CD1c-positive myeloid dendritic cell (primary cell): Measurements from ENCODE around the gene HYDIN.
A peak's percentile ranks its signal among the peaks of the same experiment; 100 is the strongest.

ENCODE experiments used
- DNase-seq: peaks from one replicate; pipeline ENCODE4 v3.0.0-alpha.2; 2016; ENCODE audit errors: extremely low spot score

The HYDIN gene

GRCh38 chr16:70789595-70790447 lies 440.7 kb downstream of the HYDIN start:
- DNase-seq: no peak

DNA sequence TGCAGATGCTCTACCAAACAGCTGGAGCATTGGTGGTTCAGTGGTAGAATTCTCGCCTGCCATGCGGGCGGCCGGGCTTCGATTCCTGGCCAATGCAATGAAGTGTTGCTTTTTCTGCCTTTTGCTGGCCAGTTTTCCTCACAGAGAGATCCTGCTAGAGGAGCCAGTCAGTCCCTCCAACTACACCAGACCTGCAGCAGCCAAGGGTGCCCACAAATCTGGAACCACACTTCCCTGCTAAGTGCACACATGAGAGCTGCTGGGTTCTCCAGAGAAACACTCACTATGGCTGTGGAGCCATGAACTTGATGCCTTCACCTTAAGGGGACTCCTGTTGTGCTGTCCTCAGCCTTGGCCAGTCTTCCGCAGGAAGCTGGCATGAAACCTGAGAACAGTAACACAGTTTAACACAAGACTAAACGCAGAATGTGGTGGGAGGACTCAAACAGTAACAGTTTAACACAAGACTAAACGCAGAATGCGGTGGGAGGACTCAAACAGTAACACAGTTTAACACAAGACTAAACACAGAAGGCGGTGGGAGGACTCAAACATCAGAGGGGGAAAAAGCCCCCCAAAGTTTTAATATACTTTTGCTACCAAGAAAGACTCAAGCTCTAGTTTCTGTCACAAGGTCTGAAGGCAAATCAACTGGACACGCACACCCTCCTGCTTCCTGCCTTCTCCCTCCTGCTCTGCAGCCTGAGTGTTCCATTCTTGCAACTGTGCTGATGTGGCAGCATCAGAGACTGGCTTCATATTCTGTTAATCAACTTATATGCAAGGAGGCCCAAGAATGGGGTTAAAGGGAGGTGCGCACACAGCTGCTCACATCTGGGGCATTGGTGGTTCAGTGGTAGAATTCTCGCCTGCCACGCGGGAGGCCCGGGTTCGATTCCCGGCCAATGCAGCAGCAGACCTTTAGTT lies 441.6 kb downstream of the HYDIN start:
- DNase-seq: no peak

DNA sequence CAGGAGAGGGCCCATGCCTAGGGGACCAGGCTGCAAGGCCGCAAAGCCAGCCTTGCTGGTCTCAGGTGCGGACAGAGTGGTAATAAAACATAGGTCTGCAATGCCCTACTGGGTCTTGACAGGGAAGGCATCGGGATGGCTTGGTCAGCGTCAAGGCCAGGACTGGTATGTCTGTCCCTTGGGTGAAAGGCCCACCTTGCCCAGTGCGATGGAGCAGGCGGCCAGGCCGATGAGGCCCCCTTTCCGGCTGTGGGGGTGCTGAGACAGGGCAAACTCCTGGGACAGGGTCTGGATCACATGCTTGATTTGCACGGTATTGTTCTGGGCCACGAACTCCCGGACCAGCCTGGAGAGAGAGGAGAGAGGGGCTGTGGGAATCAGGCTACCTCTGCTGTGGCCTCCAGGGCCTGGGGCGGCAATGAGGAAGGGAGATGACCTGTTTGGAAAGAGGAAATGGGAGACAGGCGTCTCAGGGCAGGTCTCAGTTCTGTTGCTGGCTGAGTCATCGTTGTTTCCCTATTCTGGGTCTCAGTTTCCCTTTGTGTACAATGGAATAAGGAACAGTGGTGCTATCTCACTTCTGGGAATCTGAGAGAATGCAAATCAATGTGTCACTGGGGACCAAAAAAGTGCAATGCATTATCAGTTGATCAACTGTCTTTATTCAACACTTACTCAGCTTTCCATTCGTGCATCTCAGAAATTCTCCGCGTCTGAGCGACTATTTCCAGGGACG lies 444.3 kb downstream of the HYDIN start:
- DNase-seq: peak; percentile 68

DNA sequence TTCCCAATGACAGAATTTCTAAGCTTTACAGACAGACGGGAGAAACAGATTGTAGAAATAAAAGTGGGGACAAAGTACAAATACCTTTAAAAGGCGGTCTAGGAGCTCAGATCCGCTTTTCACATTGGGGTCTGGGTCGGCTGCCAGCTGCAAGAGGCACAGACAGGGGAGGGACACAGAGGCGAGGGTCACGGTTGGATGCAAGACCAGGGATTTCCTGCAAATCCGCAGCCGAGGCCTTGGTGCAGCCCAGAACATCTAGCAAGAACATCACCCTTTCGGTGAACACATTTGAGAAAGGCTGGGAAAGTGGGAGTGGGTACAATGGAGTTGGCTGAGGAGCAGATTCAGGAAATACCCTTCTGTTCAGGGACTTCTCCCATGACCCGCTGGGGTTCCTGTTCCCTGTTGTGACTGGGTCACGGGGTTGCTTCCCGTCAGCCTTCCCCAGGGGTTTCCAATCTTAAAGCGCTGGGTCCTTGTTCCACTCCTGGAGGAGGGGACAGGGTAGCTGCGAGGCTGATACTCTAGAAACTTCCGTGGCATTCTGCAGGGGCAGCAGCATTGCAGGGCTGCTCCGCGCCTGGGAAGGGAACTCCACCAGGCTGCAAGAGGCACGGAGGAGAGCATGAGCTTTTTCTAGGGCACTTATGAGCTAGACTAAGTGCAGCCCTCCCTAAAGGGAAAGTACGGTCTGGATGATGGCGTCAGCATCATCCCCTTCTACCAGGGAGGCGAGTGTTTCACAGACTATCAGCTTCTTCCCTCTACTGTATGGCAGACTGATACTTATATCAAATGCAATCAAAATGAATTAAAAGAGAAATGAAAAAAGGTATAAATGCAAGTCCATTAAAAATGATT lies 445.6 kb downstream of the HYDIN start:
- DNase-seq: peak; percentile 52

DNA sequence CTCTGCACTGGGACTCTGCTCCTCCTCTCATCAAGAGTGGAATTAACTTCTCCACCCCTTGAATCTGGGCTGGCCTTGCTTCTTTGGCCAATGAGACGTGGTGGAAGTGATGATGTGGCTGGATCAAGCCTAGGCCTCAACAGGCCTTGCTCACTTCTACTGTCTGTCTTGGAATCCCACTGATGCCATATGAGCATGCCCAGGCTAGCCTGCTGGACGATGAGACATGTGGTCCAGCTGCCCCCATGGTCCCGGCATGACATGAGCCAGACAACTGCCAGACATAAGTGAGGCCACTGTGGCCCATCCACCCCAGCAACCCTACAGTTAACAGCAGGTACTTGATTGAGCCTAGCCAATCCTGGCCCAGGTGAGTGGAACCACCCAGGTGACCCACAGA lies 448.3 kb downstream of the HYDIN start:
- DNase-seq: no peak

GRCh38 chr16:70781800-70782199 lies 448.7 kb downstream of the HYDIN start:
- DNase-seq: no peak

- DNase-seq: no peak
These were observed 450.0 kb downstream of the HYDIN start for GRCh38 chr16:70780546-70780945.

GRCh38 chr16:70779361-70779760 lies 451.2 kb downstream of the HYDIN start:
- no peak for DNase-seq

DNA sequence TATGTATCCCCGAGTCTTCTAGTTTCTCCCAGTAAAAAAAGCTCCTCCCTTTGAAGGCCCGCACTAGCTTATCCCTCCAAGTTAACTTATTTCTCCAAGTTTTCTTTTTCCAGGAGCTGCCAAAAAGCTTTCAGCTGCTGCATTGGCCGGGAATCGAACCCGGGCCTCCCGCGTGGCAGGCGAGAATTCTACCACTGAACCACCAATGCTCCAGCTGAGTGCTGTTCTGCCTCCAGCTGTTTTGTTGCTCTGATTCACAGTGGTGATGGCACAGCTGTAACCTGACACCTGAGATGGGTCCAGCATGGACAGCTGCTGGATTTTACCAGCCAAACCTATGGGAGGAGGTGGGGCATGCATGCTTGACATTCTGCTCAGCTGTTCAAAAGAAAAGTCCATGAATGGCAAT lies 451.6 kb downstream of the HYDIN start:
- no peak for DNase-seq

- DNase-seq: no peak
These were observed 452.5 kb downstream of the HYDIN start for GRCh38 chr16:70777973-70778406.

- no peak for DNase-seq
These were observed 453.0 kb downstream of the HYDIN start for GRCh38 chr16:70777496-70777895.

- DNase-seq: no peak
These were observed 455.1 kb downstream of the HYDIN start for GRCh38 chr16:70775399-70775798.

DNA sequence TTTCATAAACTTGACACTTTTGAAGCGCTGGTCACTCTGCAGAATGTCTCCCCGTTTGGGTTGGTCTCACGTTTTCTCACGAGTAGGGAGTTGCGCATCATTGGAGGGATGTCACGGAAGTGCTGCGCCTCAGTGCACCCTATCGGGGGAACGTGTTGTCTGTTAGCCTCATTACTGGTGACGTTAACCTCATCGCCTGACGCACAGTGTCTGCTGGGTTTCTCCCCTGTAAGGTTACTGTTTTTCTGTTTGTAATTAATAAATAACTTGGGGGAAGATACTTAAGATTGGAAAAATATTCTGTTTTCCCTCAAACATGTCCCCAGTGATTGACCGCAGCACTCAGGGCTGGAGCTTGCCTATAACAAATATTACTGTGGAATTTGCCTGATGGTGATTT lies 456.3 kb downstream of the HYDIN start:
- no peak for DNase-seq

GRCh38 chr16:70772493-70772892 lies 458.0 kb downstream of the HYDIN start:
- DNase-seq: no peak

DNA sequence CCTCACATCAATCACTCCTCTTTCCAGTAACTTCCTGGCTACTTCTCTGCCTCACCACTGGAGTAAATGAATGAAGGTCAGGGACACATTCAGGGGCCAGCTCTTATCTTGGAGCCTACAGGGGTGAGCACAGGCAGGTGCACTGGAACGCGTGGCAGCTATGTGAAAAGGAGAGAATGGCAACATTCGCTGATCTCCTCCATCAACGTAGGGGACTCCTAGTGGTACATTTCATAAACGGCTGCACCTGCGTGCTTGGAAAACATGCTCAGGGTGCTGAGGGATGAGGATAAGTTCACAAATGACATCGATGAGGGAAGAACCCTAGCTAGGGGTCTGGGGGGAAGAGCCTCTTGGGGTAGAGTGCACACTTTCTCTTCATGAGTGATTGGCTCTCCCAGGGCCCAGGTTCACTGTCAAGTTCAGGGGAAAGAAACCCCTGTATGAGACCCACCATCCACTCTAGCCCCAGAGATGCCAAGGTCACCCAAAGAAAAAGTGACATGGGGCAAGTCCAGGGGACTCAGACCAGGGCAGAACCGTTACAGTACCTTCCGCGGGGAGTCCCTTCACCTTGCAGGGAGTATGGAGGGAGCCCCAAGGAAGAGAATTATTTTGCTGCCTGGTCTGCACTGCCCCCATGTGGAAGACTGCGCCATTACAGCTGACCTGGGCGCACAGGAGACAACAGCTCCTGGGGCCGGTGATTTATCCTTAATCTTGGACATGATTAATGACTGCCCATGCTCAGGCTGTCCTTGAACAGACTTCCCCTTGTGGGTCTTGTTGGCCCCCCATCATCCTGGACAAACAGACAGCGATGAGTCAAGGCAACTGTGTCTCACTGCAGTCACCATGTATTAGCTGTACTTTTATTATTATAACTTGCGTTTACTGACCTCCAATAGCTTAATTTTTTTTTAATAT lies 459.6 kb downstream of the HYDIN start:
- DNase-seq: peak; percentile 45

DNA sequence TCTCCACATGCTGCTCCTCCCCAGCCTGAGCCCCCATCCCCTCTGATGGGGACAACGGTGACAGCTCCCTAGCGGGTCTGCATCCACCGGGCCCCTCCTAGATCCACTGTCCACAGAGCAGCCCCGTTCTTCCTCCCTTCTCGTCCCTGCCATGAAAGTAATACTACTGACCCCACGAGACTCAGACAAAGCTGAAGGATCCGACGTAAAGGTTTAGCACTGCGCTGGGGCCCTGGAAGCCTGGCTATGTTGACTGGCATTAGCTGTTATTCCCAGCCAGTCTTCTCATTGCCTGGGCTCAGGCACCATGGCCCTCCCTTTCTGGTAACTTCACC lies 460.3 kb downstream of the HYDIN start:
- DNase-seq: no peak

- no peak for DNase-seq
These were observed 460.8 kb downstream of the HYDIN start for GRCh38 chr16:70769761-70770160.

DNA sequence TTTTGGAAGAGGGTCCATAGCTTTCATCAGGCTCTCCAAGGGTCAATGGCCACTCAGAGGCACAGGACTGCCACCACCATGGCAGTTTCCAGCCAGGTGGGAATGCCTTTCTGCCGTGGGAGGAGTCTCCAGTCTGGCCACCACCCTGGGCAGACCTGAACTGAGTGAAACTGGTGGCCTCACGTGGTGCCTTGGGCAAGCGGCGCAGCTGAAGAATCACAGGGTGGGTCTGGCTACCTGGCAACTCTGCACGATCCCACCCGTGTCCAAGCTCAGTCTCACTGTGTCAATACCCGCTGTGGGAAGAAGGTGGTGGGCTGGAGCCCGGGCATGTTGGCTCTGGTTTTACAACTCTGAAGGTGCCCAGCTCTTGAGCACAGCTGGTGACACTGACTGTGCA lies 461.4 kb downstream of the HYDIN start:
- DNase-seq: no peak

- DNase-seq: no peak
These were observed 462.3 kb downstream of the HYDIN start for GRCh38 chr16:70768203-70768580.
